Posterior vena cava (tissue), 2 donors: ENCODE data around the gene ACER3. TPM values are rescaled to one million over a fixed set of nuclear protein-coding genes. Genes with fewer than 3 reads are reported as not detected.

Source experiments
- DNase-seq: peaks from one replicate; pipeline ENCODE4 v3.0.0-alpha.2; 2020; ENCODE audit warnings: low spot score
- intact Hi-C, 2 donors: fragments of 100-400 bp; cut with DNase I; formaldehyde crosslinking; loops; one replicate each; pipeline versions ENCODE4 v1.14.1 to v1.14.2; 2022 to 2023
- total RNA-seq, 2 donors: library from RNA; stranded (reverse); fragmentation: NEBNext Ultra II Directional; extraction: Animal tissue kit (Norgen Biotek cat#: 25700); gene quantifications; one replicate each; pipeline ENCODE4 v1.2.1, GENCODE V29; 2021
- donor health status: DM: yes; HTN: yes; CAD: no.
- donor health status: DM: yes; HTN: yes; CAD: no.

The ACER3 gene
- total RNA-seq, 2 donors from 2014 or later: 22.0 to 27.0 TPM

DNA sequence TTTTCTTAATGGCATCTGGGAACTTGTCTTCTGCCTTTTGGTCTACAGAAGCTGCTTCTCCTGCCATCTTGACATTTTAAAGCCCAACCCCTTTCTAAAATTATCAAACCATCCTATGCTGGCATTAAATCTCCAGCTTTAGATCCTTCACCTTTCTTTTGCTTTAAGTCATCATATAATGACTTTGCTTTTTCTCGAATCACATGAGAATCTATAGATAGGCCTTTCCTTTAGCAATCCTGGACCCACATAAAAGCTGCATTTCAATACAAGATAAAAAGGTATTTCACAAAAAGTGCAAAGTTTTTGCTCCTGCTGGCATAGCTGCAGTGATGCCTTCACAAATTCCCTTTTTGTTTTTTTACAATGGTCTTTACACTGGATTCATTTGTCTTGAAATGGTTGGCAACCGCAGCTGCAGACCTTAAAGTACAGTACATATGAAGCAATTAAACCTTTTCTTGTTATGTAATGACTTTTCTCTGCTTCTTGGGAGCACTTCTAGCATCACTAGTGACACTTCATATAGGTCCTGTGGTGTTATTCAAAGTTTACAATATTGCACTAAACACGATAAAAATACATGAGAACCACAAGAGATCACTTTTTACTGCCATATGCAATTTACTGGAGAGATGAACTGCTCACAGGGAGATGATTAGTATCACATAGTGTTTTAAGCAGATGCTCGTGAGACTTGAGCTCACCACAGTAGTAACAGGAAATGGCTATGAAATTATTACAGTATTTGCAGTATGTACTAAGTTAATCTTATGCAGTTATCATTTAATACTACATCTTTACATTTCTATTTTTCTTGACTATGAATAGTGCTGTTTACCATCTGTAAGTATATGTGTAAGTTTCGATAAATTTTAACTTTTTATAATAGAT, 41.6 kb downstream of the ACER3 start:
- intact Hi-C loops: no loop called here
- no peak for DNase-seq

DNA sequence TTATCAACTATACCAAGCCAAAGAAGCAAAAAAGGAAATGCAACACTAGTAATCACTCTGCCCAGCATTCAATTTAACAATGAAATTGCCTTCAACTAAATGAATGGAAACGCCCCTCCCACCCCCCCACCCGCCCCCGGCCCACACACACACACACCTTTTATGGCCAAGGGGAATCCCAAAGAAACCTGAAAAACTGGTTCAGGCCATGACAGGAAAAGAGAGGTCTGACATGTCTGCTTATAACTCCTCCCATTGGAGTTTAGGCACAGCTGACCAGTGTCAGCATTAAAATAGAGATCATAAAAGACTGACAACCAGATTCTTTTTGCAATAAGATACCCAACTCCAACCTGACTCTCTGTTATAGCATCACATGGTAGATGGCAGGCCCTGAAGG, 42.6 kb downstream of the ACER3 start:
- intact Hi-C loops: no loop called here
- DNase-seq: no peak

- intact Hi-C loops: loop anchor here in 1 of 2 donors (10.0 kb wide), 2 partner anchors 106 to 176 kb away; no protein-coding TSS in a partner anchor
- DNase-seq: no peak
Measured at GRCh38 chr11:76910620-76911414, 50.1 kb downstream of the ACER3 start.

GRCh38 chr11:76911415-76911808, 50.7 kb downstream of the ACER3 start:
- intact Hi-C loops: loop anchor here in 1 of 2 donors (10.0 kb wide), 2 partner anchors 107 to 177 kb away; no protein-coding TSS in a partner anchor
- no peak for DNase-seq

DNA sequence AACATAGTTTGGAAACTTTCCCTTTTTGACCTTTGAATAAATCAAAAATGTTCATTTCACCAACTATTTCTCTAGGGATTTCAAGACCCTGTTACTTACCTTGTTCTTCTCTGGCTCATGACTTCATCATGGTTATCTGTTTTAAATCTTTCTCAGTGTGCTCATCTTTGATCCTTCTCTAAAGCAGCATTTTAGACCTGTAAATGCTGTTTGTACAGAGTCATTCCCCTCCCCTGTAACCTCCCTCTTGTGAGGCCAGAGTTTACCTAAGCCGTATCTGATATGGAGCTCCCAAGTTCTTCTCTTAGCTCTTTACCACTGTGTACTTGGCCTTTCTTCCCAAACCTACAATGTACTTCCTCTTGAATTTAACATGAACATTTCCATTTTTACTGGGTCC, 56.0 kb downstream of the ACER3 start:
- intact Hi-C loops: loop anchor here (5.0 to 10.0 kb wide), 3 partner anchors 112 to 182 kb away; no protein-coding TSS in a partner anchor
- DNase-seq: no peak

DNA sequence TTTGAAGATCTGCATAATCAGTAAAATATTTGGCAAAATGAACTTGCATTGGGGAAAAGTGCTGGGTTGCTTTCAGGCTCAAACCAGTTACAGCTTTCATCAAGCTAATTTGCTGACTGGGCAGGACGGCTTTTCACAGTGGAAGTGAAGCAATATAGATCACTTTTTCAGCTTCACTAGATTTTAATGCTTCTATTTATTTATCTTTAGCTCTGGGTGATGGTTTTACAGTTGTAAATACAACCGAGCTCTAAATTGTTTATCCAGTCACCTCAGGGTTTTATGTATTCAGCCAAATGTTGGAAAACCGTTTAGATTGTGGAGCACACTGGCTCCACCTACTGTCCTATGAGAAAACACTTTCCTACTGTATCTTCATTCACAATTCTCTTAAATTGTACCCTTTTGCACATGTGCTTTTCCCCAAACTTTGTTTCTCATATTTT, 58.2 kb downstream of the ACER3 start:
- intact Hi-C loops: loop anchor here (5.0 to 10.0 kb wide), 3 partner anchors 114 to 184 kb away; no protein-coding TSS in a partner anchor
- DNase-seq: no peak

DNA sequence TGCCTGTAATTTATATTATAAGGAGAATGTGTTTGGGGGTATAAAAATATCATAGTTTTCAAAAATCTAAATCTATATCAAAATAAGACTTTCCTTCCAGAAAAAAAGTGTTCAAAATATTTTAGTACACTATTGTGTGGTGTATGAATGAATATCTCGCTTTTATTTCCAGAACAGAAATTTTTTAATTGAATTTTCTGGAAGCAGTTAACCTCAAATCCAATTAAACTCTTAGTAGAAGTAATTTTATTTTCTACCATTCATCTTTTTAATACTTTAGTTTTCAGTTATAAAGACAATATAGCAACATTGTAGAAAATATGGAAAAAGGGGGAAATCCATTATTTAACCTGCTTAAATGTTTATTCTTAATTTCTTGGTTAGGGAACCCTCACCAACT, 58.7 kb downstream of the ACER3 start:
- DNase-seq: no peak
- intact Hi-C loops: loop anchor here (5.0 to 10.0 kb wide), 3 partner anchors 115 to 185 kb away; no protein-coding TSS in a partner anchor

GRCh38 chr11:76919887-76920746, 59.4 kb downstream of the ACER3 start:
- DNase-seq: peak; percentile 91
- intact Hi-C loops: loop anchor here (5.0 to 10.0 kb wide), 4 partner anchors 113 to 185 kb away; no protein-coding TSS in a partner anchor

GRCh38 chr11:76927160-76927559, 66.4 kb downstream of the ACER3 start:
- no peak for DNase-seq
- intact Hi-C loops: no loop called here

DNA sequence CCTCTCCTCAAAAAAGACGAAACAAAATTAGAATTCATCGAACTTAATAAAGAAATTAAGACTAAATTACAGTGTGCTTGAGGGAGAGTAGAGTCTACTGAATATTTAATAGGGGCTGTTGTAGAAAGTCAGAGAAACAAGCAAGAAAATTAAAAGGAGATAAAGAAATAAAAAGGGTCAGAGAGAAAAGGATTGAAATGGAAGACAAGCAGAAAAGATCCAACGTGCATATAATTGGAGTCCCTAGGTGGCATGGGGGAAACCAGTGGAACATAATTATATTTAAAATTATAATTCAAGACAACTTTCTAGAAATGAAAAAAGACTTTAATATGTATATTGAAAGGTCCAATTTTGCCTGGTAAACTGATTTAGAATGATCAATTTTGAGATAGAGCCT, 74.3 kb downstream of the ACER3 start:
- intact Hi-C loops: no loop called here
- DNase-seq: no peak

DNA sequence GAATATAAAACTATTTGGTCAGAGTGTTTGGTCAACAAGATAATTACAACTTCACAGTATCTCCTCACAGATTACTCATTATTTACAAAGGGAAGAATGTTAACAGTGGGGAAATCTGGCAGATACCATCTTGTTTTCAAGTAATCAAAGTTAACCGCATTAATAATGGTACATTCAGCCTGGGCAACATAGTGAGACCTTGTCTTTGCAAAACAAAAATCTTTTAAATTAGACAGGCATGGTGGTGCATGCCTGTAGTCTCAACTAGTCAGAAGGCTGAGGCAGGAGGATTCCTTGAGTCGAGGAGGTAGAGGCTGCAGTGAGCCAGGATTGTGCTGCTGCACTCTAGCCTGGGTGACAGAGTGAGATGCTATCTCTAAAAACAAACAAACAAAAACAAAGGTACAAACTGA, 78.5 kb downstream of the ACER3 start:
- intact Hi-C loops: no loop called here
- no peak for DNase-seq

DNA sequence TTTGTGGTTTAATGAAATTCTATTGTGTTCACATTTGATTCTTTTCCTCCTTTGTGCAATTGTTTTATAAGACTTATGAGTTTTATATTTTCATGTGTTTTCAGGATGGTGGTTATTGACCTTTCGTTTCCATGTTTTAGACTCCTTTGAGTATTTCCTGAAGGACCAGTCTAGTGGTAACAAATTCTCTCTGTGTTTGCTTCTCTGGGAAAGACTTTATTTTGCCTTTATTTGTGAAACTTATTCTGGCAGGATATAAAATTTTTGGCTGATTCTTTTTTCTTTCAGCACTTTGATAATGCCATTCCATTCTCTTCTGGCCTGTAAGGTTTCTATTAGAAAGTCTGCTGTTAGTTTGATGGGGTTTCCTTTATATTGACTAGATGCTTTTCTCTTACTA, 83.5 kb downstream of the ACER3 start:
- no peak for DNase-seq
- intact Hi-C loops: no loop called here

- intact Hi-C loops: no loop called here
- DNase-seq: no peak
Measured at GRCh38 chr11:76946223-76946622, 85.5 kb downstream of the ACER3 start.

GRCh38 chr11:76947190-76947589, 86.5 kb downstream of the ACER3 start:
- DNase-seq: no peak
- intact Hi-C loops: no loop called here

DNA sequence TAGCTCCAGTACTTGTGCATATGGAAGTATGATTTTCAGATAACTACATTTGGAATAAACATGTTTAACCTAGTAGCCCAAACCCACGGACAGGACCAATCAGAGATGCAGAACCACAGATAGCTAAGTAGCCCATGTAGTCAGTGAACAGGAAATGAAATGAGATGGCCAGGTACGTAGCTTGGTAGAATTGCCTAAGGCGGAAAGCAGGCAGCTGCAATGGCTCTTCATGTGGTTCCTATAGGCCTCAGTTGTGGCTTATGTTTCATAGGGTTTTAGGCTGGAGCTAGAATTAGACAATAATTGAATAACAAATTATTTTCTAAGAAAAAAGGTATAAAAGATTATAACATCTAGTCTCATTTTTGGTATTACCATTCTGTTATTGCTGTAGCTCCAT, 87.1 kb downstream of the ACER3 start:
- no peak for DNase-seq
- intact Hi-C loops: no loop called here

- intact Hi-C loops: no loop called here
- no peak for DNase-seq
Measured at GRCh38 chr11:76955459-76956114, 94.9 kb downstream of the ACER3 start.

GRCh38 chr11:76962583-76963416, 102.1 kb downstream of the ACER3 start:
- intact Hi-C loops: no loop called here
- no peak for DNase-seq
